ENCODE results near the gene HAVCR1. TPM values are rescaled to one million over a fixed set of nuclear protein-coding genes. Genes with fewer than 3 reads are reported as not detected.

The HAVCR1 gene
- total RNA-seq, 2 donors from 2014 or later = not detected

DNA sequence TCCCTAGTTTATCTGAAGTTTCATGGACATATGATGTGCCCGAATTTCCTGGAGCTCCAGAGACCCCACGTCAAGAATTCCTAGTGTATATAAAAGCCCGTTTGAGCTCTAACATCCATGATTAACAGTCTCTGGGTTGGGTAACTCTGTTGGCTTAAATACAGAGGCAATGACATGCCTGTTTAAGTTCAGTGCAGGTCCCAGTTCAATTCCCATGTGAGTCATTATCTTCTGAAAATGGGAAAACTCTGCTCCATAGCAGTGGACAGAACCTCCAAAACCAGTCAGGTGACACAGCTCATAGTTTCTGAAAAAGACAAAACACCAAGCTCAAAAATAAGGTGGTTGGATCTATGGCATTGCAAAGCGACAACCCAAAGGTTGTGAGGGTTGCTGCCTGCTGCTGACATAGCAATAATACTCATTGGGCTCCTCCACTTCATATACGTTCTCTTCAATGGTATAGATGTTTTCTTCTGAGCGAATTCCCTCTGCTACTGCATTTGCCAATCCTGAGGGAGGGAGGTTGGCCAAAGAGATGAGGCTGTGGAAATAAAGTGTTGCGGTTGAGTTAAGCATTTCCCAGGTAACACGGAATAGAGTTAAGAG, 27.9 kb upstream of the HAVCR1 start:
- H3K4me1 ChIP-seq = no peaks in the 10 kb centered on the region
- no peak overlapping the region for H3K4me3 ChIP-seq
- no peak for DNase-seq (ENCODE audit: low spot score)
- no peaks in the 10 kb centered on the region for H3K9me3 ChIP-seq
- TF ChIP-seq, protein P1, sequence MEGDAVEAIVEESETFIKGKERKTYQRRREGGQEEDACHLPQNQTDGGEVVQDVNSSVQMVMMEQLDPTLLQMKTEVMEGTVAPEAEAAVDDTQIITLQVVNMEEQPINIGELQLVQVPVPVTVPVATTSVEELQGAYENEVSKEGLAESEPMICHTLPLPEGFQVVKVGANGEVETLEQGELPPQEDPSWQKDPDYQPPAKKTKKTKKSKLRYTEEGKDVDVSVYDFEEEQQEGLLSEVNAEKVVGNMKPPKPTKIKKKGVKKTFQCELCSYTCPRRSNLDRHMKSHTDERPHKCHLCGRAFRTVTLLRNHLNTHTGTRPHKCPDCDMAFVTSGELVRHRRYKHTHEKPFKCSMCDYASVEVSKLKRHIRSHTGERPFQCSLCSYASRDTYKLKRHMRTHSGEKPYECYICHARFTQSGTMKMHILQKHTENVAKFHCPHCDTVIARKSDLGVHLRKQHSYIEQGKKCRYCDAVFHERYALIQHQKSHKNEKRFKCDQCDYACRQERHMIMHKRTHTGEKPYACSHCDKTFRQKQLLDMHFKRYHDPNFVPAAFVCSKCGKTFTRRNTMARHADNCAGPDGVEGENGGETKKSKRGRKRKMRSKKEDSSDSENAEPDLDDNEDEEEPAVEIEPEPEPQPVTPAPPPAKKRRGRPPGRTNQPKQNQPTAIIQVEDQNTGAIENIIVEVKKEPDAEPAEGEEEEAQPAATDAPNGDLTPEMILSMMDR (IDR thresholded peaks at IDR 0.05) = no peak
- no peak overlapping the region for H3K27ac ChIP-seq
- no peaks in the 10 kb centered on the region for H3K36me3 ChIP-seq
- H3K27me3 ChIP-seq = no peaks in the 10 kb centered on the region

DNA sequence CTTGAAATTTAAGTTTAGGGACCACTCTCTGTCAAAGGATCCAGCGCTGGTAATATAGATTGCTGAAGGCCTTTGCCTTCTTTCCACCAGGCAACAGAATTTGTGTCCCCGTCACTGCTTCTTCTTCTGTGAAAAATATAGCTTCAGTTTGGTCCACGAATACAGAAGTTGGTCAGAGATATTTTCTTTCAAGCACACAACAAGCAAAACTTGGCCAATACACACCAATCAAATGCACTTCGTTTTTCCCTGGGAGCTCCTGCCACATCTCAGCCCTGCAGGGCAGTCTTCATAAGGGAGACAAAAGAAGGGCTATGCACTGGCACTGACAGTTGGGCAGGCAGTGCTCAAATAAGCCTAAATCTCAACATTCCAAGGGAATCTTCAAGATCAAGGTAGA, 27.0 kb upstream of the HAVCR1 start:
- Histone ChIP-seq H3K27me3 (no peaks in the 10 kb centered on the region), H3K4me1 (no peaks in the 10 kb centered on the region), H3K27ac (no peak overlapping the region), H3K36me3 (no peaks in the 10 kb centered on the region), H3K9me3 (no peaks in the 10 kb centered on the region), H3K4me3 (no peak overlapping the region)
- TF ChIP-seq, protein P1 (IDR thresholded peaks at IDR 0.05) = no peak
- no peak for DNase-seq (ENCODE audit: low spot score)

DNA sequence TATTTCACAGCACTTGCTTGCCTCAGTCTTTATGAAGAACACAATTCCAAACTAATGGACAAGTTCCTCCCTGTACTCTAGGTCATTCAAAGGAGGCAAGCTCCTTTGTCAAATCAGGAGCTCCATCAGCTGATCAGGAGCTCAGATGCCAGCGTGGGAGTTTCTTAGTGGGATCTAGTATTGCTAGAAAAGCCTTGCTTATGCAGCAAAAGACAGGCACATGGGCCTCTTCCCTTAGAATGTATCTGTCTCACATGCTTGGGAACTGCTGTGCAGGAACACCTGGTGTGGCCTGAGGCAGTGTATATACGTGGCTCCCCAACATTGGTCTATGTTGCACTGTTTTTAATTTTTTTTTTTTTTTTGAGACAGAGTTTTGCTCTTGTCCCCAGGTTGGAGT, 21.4 kb upstream of the HAVCR1 start:
- Histone ChIP-seq H3K27ac (no peak overlapping the region), H3K36me3 (no peaks in the 10 kb centered on the region), H3K27me3 (no peaks in the 10 kb centered on the region), H3K4me3 (no peak overlapping the region), H3K4me1 (peaks cover 0 to 11% of the 10 kb centered on the region in 2 donors), H3K9me3 (no peaks in the 10 kb centered on the region)
- TF ChIP-seq, protein P1 (IDR thresholded peaks at IDR 0.05) = no peak
- DNase-seq (ENCODE audit: low spot score) = no peak

DNA sequence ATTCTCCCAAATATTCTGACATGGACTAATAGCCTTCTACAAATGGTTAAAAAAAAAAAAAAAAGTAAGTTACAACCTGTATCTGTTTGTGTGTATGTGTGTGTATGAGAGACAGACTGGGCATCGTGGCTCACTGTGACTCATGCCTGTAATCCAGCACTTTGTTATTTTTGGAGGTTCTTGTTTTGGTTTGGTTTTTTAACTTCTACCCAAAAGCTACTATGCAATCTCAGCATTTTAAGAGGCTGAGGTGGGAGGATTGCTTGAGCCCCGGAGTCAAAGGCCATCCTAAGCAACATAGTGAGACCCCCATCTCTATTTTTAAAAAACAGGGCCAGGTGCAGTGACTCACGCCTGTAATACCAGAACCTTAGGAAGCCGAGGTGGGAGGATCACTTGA, 17.6 kb upstream of the HAVCR1 start:
- Histone ChIP-seq H3K9me3 (no peaks in the 10 kb centered on the region), H3K4me1 (peaks cover 0 to 11% of the 10 kb centered on the region in 2 donors), H3K4me3 (no peak overlapping the region), H3K27ac (no peak overlapping the region), H3K27me3 (no peaks in the 10 kb centered on the region), H3K36me3 (no peaks in the 10 kb centered on the region)
- TF ChIP-seq, protein P1 (IDR thresholded peaks at IDR 0.05) = no peak
- DNase-seq (ENCODE audit: low spot score) = no peak

DNA sequence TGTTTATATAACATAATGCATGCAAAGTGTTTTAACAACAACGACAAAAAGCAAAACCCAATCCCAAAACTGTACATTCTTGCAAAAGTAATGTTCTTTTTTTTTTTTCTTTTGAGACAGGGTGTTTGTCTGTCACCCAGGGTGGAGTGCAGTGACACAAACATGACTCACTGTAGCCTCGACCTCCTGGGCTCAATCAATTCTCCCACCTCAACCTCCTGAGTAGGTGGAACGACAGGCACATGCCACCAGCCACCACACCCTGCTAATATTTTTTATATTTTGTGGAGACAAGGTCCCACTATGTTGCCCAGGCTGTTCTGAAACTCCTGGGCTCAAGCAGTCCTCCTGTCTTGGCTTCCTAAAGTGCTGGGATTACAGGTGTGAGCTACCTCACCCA, 13.6 kb upstream of the HAVCR1 start:
- H3K4me3 ChIP-seq = no peak overlapping the region

More for the DNA sequence above, 13.6 kb upstream of the HAVCR1 start:
- H3K27ac ChIP-seq = no peak overlapping the region
- H3K4me1 ChIP-seq = peaks cover 0 to 11% of the 10 kb centered on the region in 2 donors
- no peaks in the 10 kb centered on the region for H3K9me3 ChIP-seq
- TF ChIP-seq, protein P1 (IDR thresholded peaks at IDR 0.05) = no peak
- H3K36me3 ChIP-seq = no peaks in the 10 kb centered on the region
- no peaks in the 10 kb centered on the region for H3K27me3 ChIP-seq
- DNase-seq (ENCODE audit: low spot score) = no peak
